Glomerular visceral epithelial cell (primary cell): Measurements from ENCODE around the gene EVC2.

Experiments
- DNase-seq: peaks from one replicate; pipeline ENCODE4 v3.0.0-alpha.2; 2016; ENCODE audit errors: extremely low spot score

The EVC2 gene

GRCh38 chr4:5685296-5685695 is 23.1 kb downstream of the EVC2 start:
- no peak for DNase-seq

- DNase-seq = no peak
These were observed 24.8 kb downstream of the EVC2 start for GRCh38 chr4:5683566-5683965.

DNA sequence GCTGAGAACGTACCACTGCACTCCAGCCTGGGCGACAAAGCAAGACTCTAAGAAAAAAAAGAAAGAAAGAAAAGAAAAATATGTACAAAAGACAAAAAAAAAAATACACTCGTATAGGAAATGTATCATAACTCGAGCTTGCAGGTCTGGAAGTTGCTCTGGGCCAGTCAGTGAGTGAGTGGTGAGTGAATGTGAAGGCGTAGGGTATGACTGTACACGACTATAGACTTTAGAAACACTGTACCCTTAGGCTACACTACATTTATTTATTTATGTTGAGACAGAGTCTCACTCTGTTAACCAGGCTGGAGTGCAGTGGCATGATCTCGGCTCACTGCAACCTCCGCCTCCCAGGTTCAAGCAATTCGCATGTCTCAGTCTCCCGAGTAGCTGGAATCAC is 29.4 kb downstream of the EVC2 start:
- DNase-seq = no peak

DNA sequence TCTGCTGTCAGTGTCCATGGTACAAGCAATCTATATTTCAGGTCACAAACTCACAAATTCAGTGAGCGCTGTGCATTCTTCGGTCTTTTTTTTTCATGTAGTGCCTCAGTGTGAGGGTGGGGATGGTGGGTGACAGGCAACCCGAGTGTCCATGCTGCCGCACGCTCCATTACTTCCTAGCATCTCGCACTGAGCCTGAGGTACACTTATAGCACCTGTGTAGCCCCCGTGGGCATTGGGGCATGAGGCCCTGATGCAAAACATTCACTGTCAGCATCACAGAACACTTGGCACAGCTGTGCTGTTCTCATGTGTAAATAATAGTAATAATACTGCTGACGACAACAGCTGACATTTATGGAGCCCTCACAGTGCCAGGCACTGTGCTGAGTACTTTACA is 31.6 kb downstream of the EVC2 start:
- no peak for DNase-seq

DNA sequence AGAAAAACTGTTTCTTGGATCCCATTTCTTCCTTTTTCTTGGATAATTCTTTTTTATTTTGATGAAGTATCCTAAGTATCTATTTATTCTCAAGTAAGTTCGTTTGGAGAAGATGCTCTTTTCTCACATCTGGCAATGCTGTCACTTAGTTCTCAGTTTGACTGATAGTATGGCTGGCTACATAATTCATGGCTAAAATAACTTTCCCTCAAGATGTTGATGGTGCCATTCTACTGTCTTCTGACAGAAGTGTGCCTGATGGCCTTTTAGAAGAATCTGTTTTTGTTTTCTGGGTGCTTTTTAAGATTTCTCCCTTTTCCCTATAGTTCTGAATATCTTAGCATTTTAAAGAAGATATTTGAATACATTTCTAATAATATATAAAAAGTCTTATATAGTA is 41.6 kb downstream of the EVC2 start:
- DNase-seq = no peak

- DNase-seq = no peak
These were observed 43.6 kb downstream of the EVC2 start for GRCh38 chr4:5664778-5665177.

- no peak for DNase-seq
These were observed 45.8 kb downstream of the EVC2 start for GRCh38 chr4:5662555-5662954.

DNA sequence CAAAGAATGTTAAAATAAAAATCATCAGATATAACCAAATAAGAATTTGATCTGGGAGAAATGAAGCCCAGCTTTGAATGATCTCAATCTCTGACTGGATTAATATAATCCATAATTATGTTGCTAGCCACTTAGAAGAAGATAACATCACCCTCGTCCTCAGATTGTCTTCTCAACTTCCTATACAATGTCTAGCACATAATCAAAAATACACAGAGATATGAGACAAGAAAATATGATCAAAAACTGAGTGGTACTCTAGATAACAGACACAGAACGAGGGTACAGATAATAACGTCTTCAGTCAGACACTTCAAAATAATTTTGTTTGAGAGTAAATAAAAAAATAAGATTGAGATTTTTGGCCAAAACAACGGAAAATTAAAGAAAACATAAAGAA is 47.1 kb downstream of the EVC2 start:
- no peak for DNase-seq

GRCh38 chr4:5660185-5660584 is 48.2 kb downstream of the EVC2 start:
- DNase-seq = no peak

DNA sequence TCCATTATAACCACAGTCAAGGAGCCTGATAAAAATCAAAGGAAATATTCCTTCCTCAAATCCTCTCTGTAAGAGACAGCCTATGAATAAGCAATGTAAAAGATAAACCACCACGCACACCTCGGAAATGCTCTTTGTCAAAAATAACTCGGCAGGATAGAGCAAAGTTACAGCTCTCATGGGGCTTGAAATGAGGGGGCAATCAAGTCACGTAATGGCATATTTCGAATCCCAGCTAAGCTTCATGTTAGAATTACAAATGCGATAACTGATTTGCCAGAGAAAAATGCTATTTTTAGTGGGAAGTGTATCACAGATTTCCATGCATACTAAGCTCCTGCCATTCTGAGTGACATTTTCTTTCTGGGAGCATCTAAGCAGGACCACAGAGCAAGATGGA is 49.4 kb downstream of the EVC2 start:
- no peak for DNase-seq

- DNase-seq = no peak
These were observed 51.9 kb downstream of the EVC2 start for GRCh38 chr4:5656415-5656814.

GRCh38 chr4:5654791-5655190 is 53.6 kb downstream of the EVC2 start:
- no peak for DNase-seq

- DNase-seq = no peak
These were observed 57.3 kb downstream of the EVC2 start for GRCh38 chr4:5651089-5651488.

DNA sequence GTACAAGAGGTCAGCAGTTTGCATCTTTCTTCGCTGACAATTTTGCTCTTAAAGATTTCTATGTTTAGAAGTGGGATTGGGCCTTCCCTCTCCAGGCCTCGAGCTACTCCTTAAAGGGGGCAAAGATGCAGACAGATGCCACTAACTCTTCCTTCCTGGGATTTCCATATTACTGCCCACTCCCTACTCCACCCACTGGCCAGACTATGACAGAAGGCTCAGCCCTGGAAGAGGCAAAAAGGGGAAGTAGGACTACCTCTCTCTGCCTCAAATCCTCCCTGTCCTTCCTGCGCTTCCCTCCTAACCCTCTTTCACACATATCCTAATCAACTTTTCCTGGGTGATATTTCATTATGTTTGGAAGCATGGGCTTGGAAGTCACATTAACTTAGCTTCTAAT is 58.3 kb downstream of the EVC2 start:
- no peak for DNase-seq

GRCh38 chr4:5647351-5647750 is 61.0 kb downstream of the EVC2 start:
- DNase-seq = no peak

GRCh38 chr4:5640096-5640495 is 68.3 kb downstream of the EVC2 start:
- DNase-seq = no peak

DNA sequence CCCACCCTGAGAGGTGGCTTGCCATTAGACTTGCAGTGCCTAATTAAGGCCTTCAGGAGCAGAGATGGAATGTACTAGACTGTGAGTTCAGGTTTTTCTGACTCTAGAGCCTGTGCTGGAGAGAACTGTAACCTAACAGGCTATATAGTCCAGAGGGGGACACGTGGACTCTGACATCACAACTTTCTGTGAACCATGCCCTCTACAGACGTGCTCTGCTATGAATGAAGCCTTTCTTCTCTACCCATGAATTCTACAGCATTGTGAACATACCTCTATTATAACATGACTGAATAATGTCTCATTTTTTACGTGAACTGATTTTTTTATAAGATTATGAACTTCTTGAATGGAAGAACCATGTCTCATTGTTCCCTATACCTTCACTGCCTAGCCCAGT is 68.8 kb downstream of the EVC2 start:
- no peak for DNase-seq

- DNase-seq = peak; percentile 23
These were observed 69.4 kb downstream of the EVC2 start for GRCh38 chr4:5638976-5639375.

- no peak for DNase-seq
These were observed 70.0 kb downstream of the EVC2 start for GRCh38 chr4:5638316-5638715.

GRCh38 chr4:5636766-5637670 is 71.3 kb downstream of the EVC2 start:
- no peak for DNase-seq

GRCh38 chr4:5635826-5636195 is 72.5 kb downstream of the EVC2 start:
- peak; percentile 46 for DNase-seq

DNA sequence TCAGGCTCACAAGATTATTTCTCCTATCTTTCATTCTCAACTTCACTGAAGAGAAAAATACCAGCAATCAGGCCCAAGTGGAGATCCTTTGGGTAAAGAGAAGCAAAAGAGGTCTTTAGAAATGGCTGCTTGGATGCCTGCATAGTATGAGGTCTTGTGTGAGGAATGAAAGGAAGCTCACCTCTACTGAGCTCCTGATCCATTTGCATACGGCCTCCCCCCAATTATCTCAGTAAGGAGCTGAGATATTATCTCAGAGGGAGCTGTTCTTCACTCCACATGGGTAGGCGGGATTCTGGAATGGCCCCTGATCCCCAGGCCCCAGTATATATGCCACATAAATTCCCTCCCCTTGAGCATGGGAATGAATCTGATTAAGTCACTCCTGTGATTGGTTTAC is 75.8 kb downstream of the EVC2 start:
- no peak for DNase-seq

- DNase-seq = no peak
These were observed 76.3 kb downstream of the EVC2 start for GRCh38 chr4:5632066-5632440.
